H1 (cell line): ENCODE measurements around the gene DDX42. TPM values are rescaled to one million over a fixed set of nuclear protein-coding genes. Genes with fewer than 3 reads are reported as not detected.
A peak's percentile ranks its signal among the peaks of the same experiment; 100 is the strongest.

Source experiments
- CTCF ChIA-PET: fragments of 300-600 bp; sonication (Branson Sonifier 250); formaldehyde crosslinking; loops from one replicate; lab custom pipeline; 2021; ENCODE audit not compliant: partially characterized antibody; lab: Charles Lee
- POLR2A ChIA-PET: fragments of 300-600 bp; sonication (Branson Sonifier 250); formaldehyde crosslinking; loops from one replicate; lab custom pipeline; 2021; ENCODE audit warnings: inconsistent platforms; ENCODE audit not compliant: partially characterized antibody; lab: Charles Lee
- DNase-seq, 2 experiments: peaks; one replicate each; pipeline versions ENCODE4 v3.0.0 to v3.0.0-alpha.2; 2010 to 2022; ENCODE audit warnings: low spot score in 2 of 2, low read depth in 1 of 2, mixed read lengths in 1 of 2
- FAIRE-seq: peaks from 2 replicates; lab custom pipeline; 2011; peaks lifted over from hg19 to GRCh38; lab: Jason Lieb, UNC
- H2AFZ ChIP-seq: 2 replicates; pipeline ENCODE4 v1.8.1; 2012; ENCODE audit warnings: low read length, inconsistent platforms
- H2AK5ac ChIP-seq: 2 replicates; pipeline ENCODE4 v1.6.1; 2013; ENCODE audit warnings: low read depth, low read length
- H2BK120ac ChIP-seq: replicated peaks from 2 replicates; pipeline ENCODE3; 2013; ENCODE audit warnings: low read depth, low read length, inconsistent platforms
- H2BK12ac ChIP-seq: 2 replicates; pipeline ENCODE4 v1.6.1; 2013; ENCODE audit warnings: low read depth, low read length
- H2BK15ac ChIP-seq: 2 replicates; pipeline ENCODE4 v1.6.1; 2013; ENCODE audit warnings: low read length
- H2BK20ac ChIP-seq: 2 replicates; pipeline ENCODE4 v1.6.1; 2013; ENCODE audit warnings: low read length
- H2BK5ac ChIP-seq: 2 replicates; pipeline ENCODE4 v1.6.1; 2013; ENCODE audit warnings: low read depth, low read length
- H3K14ac ChIP-seq: 2 replicates; pipeline ENCODE4 v1.6.1; 2013; ENCODE audit warnings: inconsistent platforms; ENCODE audit not compliant: insufficient read length
- H3K18ac ChIP-seq: 2 replicates; pipeline ENCODE4 v1.6.1; 2013; ENCODE audit warnings: low read length; ENCODE audit errors: extremely low read depth
- H3K23ac ChIP-seq: 2 replicates; pipeline ENCODE4 v1.6.1; 2013; ENCODE audit warnings: inconsistent platforms; ENCODE audit not compliant: insufficient read length
- H3K23me2 ChIP-seq: 2 replicates; pipeline ENCODE4 v1.6.1; 2013; ENCODE audit warnings: low read depth, low read length
- H3K27ac ChIP-seq: 2 replicates; pipeline ENCODE4 v1.6.1; 2011; ENCODE audit warnings: low read depth, low read length, inconsistent platforms
- H3K27me3 ChIP-seq, 4 experiments: replicated peaks in 1 of 4; 1 replicate in 1 of 4; 2 replicates in 3 of 4; pipeline versions ENCODE4 v1.6.1 to v1.8.1; 2011 to 2013; ENCODE audit warnings: low read length in 3 of 4, mild to moderate bottlenecking in 3 of 4, inconsistent platforms in 2 of 4, mixed read lengths in 2 of 4, moderate library complexity in 1 of 4; ENCODE audit not compliant: control insufficient read depth in 3 of 4, insufficient read depth in 3 of 4; ENCODE audit errors: extremely low read depth in 1 of 4
- H3K36me3 ChIP-seq, 4 experiments: 2 replicates each; pipeline versions ENCODE4 v1.6.1 to v1.8.1; 2011 to 2013; ENCODE audit warnings: mild to moderate bottlenecking in 4 of 4, low read length in 3 of 4, moderate library complexity in 2 of 4, control low read depth in 1 of 4, inconsistent platforms in 1 of 4; ENCODE audit not compliant: insufficient read depth in 4 of 4, control insufficient read depth in 2 of 4
- H3K4ac ChIP-seq: replicated peaks from 2 replicates; pipeline ENCODE3; 2013; ENCODE audit warnings: low read length, low read depth, mixed read lengths, inconsistent platforms; ENCODE audit not compliant: insufficient read length
- H3K4me1 ChIP-seq, 4 experiments: replicated peaks in 1 of 4; 1 replicate in 1 of 4; 2 replicates in 3 of 4; pipeline versions ENCODE4 v1.6.1 to v1.8.1; 2011 to 2013; ENCODE audit warnings: low read length in 3 of 4, inconsistent platforms in 2 of 4, mixed read lengths in 1 of 4; ENCODE audit not compliant: insufficient read depth in 4 of 4, control insufficient read depth in 3 of 4
- H3K4me2 ChIP-seq, 2 experiments: 2 replicates each; pipeline versions ENCODE4 v1.6.1 to v1.8.1; 2011 to 2013; ENCODE audit warnings: low read depth in 2 of 2, low read length in 2 of 2, control low read depth in 1 of 2, inconsistent platforms in 1 of 2, mild to moderate bottlenecking in 1 of 2; ENCODE audit not compliant: insufficient read depth in 1 of 2
- H3K4me3 ChIP-seq, 4 experiments: fragments of 200-600, 300-600 bp in 1 of 4; sonication (generic), shearing (Covaris generic), sonication (Bioruptor Twin) in 1 of 4; 2 replicates each; pipeline versions ENCODE4 v1.5.1 to v1.8.1; 2011 to 2016; ENCODE audit warnings: low read length in 4 of 4, low read depth in 3 of 4, control low read depth in 2 of 4, inconsistent platforms in 2 of 4, mild to moderate bottlenecking in 2 of 4, mixed read lengths in 1 of 4, moderate library complexity in 1 of 4; ENCODE audit not compliant: insufficient read depth in 2 of 4; ENCODE audit errors: extremely low read depth in 1 of 4
- H3K56ac ChIP-seq: replicated peaks from 2 replicates; pipeline ENCODE3; 2013; ENCODE audit warnings: low read depth, mild to moderate bottlenecking, mixed read lengths, low read length, inconsistent platforms; ENCODE audit not compliant: insufficient read length
- H3K79me1 ChIP-seq: 2 replicates; pipeline ENCODE4 v1.6.1; 2013; ENCODE audit warnings: low read depth, low read length, control low read depth
- H3K79me2 ChIP-seq, 2 experiments: 2 replicates each; pipeline versions ENCODE4 v1.6.1 to v1.8.1; 2012 to 2013; ENCODE audit warnings: low read length in 2 of 2, mild to moderate bottlenecking in 2 of 2, inconsistent platforms in 1 of 2; ENCODE audit not compliant: insufficient read depth in 2 of 2, control insufficient read depth in 1 of 2
- H3K9ac ChIP-seq, 4 experiments: replicated peaks in 1 of 4; 1 replicate in 1 of 4; 2 replicates in 3 of 4; pipeline versions ENCODE4 v1.6.1 to v1.8.1; 2011 to 2013; ENCODE audit warnings: low read depth in 3 of 4, low read length in 3 of 4, control low read depth in 2 of 4, mild to moderate bottlenecking in 2 of 4, moderate library complexity in 2 of 4, inconsistent platforms in 1 of 4; ENCODE audit errors: extremely low read depth in 1 of 4
- H3K9me3 ChIP-seq, 2 experiments: 2 replicates each; pipeline versions ENCODE4 v1.6.1 to v1.8.1; 2012 to 2013; ENCODE audit warnings: mild to moderate bottlenecking in 2 of 2, moderate library complexity in 2 of 2, control low read depth in 1 of 2, inconsistent platforms in 1 of 2, low read depth in 1 of 2, low read length in 1 of 2, mixed read lengths in 1 of 2; ENCODE audit not compliant: insufficient read depth in 2 of 2
- H4K20me1 ChIP-seq, 2 experiments: replicated peaks in 1 of 2; 2 replicates each; pipeline versions ENCODE3 to v1.8.1; 2011 to 2013; ENCODE audit warnings: inconsistent platforms in 2 of 2, low read length in 2 of 2, mild to moderate bottlenecking in 1 of 2; ENCODE audit not compliant: insufficient read depth in 2 of 2, control insufficient read depth in 1 of 2
- H4K5ac ChIP-seq: 2 replicates; pipeline ENCODE4 v1.6.1; 2013; ENCODE audit warnings: low read length, low read depth, mixed read lengths, inconsistent platforms; ENCODE audit not compliant: insufficient read length
- H4K8ac ChIP-seq: 2 replicates; pipeline ENCODE4 v1.8.0; 2013; ENCODE audit warnings: mild to moderate bottlenecking, moderate library complexity, low read length, inconsistent platforms; ENCODE audit not compliant: insufficient read depth; ENCODE audit errors: extremely low read depth
- H4K91ac ChIP-seq: replicated peaks from 2 replicates; pipeline ENCODE3; 2013; ENCODE audit warnings: low read length, mixed read lengths, inconsistent platforms; ENCODE audit not compliant: insufficient read length
- EZH2 ChIP-seq: fragments of 200-600 bp; sonication (generic); IDR thresholded peaks from 2 replicates; pipeline ENCODE4 v1.7.1; 2012; ENCODE audit warnings: low read depth, mild to moderate bottlenecking, moderate library complexity, low read length, inconsistent platforms; ENCODE audit not compliant: severe bottlenecking
- NANOG ChIP-seq: IDR thresholded peaks from 2 replicates; pipeline ENCODE4 v1.6.1; 2011; ENCODE audit warnings: low read length, low read depth, mild to moderate bottlenecking, inconsistent platforms; ENCODE audit not compliant: insufficient read depth, poor library complexity, severe bottlenecking
- POLR2A ChIP-seq, 2 experiments: IDR thresholded peaks; 1 replicate in 1 of 2; 2 replicates in 1 of 2; pipeline ENCODE4 v1.6.1; 2011; ENCODE audit warnings: low read depth in 2 of 2, low read length in 2 of 2, mild to moderate bottlenecking in 2 of 2; ENCODE audit errors: control extremely low read depth in 1 of 2
- POLR2AphosphoS5 ChIP-seq: IDR thresholded peaks from 2 replicates; pipeline ENCODE4 v1.6.1; 2011; ENCODE audit warnings: low read depth, low read length
- SIN3A ChIP-seq, 2 experiments: IDR thresholded peaks in 1 of 2; conservative IDR thresholded peaks in 1 of 2; 2 replicates each; pipeline ENCODE4 v1.6.1; 2011 to 2012; ENCODE audit warnings: low read length in 2 of 2, improper control_type of control experiment in 1 of 2, low read depth in 1 of 2, mild to moderate bottlenecking in 1 of 2
- SP4 ChIP-seq: IDR thresholded peaks from 2 replicates; pipeline ENCODE4 v1.6.1; 2012; ENCODE audit warnings: low read length, inconsistent platforms
- SUZ12 ChIP-seq: fragments of 200-600 bp; sonication (generic); IDR thresholded peaks from 2 replicates; pipeline ENCODE4 v1.6.1; 2012; ENCODE audit warnings: mild to moderate bottlenecking, inconsistent platforms, low read length, moderate library complexity, mixed read lengths
- WGBS, 2 experiments: shearing (Covaris generic) in 1 of 2; methylation state at CpG; one replicate each; pipeline versions ENCODE4 v1.1.6 to v1.1.7; 2013 to 2015; ENCODE audit warnings: low lambda C conversion rate in 2 of 2, mixed read lengths in 2 of 2, inconsistent platforms in 1 of 2, low coverage in 1 of 2, missing lambda C conversion rate in 1 of 2; ENCODE audit not compliant: insufficient replicate concordance in 2 of 2, insufficient coverage in 1 of 2, insufficient read length in 1 of 2; ENCODE audit errors: extremely low coverage in 1 of 2, missing lambda C conversion rate in 1 of 2; 5-methylcytosine and 5-hydroxymethylcytosine counted together
- polyA plus RNA-seq, 7 experiments: library from polyadenylated mRNA; depleted of rRNA in 3 of 7; stranded (reverse) in 5 of 7; unstranded in 2 of 7; fragments of >200 nt in 5 of 7; fragments of 200-250 nt in 2 of 7; gene quantifications; 1 replicate in 5 of 7; 2 replicates in 1 of 7; 4 replicates in 1 of 7; pipeline versions ENCODE4 v1.2.1 to v1.2.3, GENCODE V29; 2011 to 2013; ENCODE audit warnings: missing spikeins in 2 of 7, mixed read lengths in 2 of 7
- total RNA-seq: library from RNA; stranded (reverse); fragmentation: NEBNext Ultra II Directional; extraction: Animal tissue kit (Norgen Biotek cat#: 25700); gene quantifications from 2 replicates; pipeline ENCODE4 v1.2.1, GENCODE V29; 2021

Gene DDX42
- total and polyA plus RNA-seq, 2 of the 8 experiments (the other 6 are each of a cell fraction or from before 2014, with no cell fraction given): 40.6 to 114 TPM

DNA sequence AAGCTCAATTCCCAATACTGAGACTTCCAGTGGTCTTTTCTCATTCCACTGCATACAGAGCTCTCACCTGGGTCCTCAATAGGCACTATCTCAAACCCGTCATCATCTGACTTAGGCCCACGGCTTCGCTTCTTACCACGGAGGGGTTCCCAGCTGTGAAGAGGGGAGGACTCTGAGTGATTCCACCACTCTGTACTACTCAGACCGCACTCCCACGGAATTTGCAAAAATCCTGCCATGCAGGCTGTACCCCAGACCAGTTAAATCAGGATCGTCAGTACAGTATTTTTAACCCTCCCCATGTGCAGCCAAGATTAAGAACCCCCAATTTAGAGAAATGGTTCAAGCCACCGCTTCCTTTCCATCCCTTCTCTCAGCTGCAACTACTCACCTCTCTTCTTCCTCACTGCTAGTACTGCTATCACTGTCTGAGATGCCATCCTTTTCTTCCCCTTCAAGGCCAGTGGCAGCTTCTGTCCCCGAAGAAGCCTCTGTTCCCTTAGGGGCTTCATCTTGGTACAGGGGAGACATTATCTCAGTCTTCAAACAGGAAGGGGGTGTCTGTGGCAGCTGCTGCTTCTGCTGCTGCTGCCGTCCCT, 47.1 kb downstream of the DDX42 start:
- H3K4me3 ChIP-seq: no peak overlapping the region
- no peak overlapping the region for H2BK20ac ChIP-seq
- peaks cover under 1% of the 10 kb centered on the region for H3K23me2 ChIP-seq
- no peak overlapping the region for H2BK12ac ChIP-seq
- H2BK15ac ChIP-seq: no peak overlapping the region
- 95% methylated on average over 10 of the region's 10 CpGs; no CpG with 5 or more reads in 1 of the 2 experiments for WGBS, 2 experiments
- H3K9me3 ChIP-seq: no peaks in the 10 kb centered on the region
- DNase-seq (no peak), FAIRE-seq (no peak)
- no peaks in the 10 kb centered on the region for H3K27me3 ChIP-seq
- H3K27ac ChIP-seq: no peak overlapping the region
- H2BK120ac ChIP-seq: no peak overlapping the region
- H4K5ac ChIP-seq: no peak overlapping the region
- H4K20me1 ChIP-seq: peaks cover 6 to 30% of the 10 kb centered on the region in 2 experiments
- no peak overlapping the region for H4K8ac ChIP-seq
- no peak overlapping the region for H3K23ac ChIP-seq
- H3K4me1 ChIP-seq: no peaks in the 10 kb centered on the region
- no peak overlapping the region for H3K56ac ChIP-seq
- H3K79me1 ChIP-seq: peaks cover 6% of the 10 kb centered on the region
- H3K36me3 ChIP-seq: peaks cover 65 to 94% (median 90%) of the 10 kb centered on the region in 4 experiments
- ChIA-PET POLR2A (interaction anchor here (0.7 to 32.3 kb wide), 7 partner anchors 1 to 79 kb away, joined by 3 to 593 read pairs (median 4); partner anchors contain the start of genes CCDC47, DDX42, FTSJ3 and PSMC5), CTCF (interaction anchor here (1.1 to 7.5 kb wide), 4 partner anchors 12 to 39 kb away, joined by 3 to 61 read pairs (median 8); no protein-coding TSS in a partner anchor)
- no peak overlapping the region for H3K4ac ChIP-seq
- no peak overlapping the region for H2BK5ac ChIP-seq
- H3K18ac ChIP-seq: no peak overlapping the region
- no peak overlapping the region for H4K91ac ChIP-seq
- peaks cover 0 to 10% of the 10 kb centered on the region in 2 experiments; a peak in 2 of 4 replicates for H3K79me2 ChIP-seq
- no peak overlapping the region for H3K9ac ChIP-seq
- no peak overlapping the region for H2AFZ ChIP-seq
- H2AK5ac ChIP-seq: no peak overlapping the region
- H3K14ac ChIP-seq: no peak overlapping the region
- peak in 1 of 2 experiments; percentile 54; a peak in 1 of 3 replicates for TF ChIP-seq POLR2A (IDR thresholded peaks at IDR 0.05; ENCODE audit: control extremely low read depth in 1 of 2, low read depth in 2 of 2, low read length in 2 of 2)
- no peak for TF ChIP-seq NANOG
- TF ChIP-seq SIN3A (conservative IDR thresholded peaks at IDR 0.05 in 1 of 2, IDR thresholded peaks at IDR 0.05 in 1 of 2; ENCODE audit: low read depth in 1 of 2, low read length in 2 of 2): no peak
- TF ChIP-seq SUZ12: no peak
- TF ChIP-seq POLR2AphosphoS5: peak; percentile 62
- no peak for TF ChIP-seq SP4
- TF ChIP-seq EZH2: no peak
- no peak overlapping the region for H3K4me2 ChIP-seq
